Ishikawa (cell line): ENCODE results near the gene ARFGAP1.

Source experiments
- CREB1 ChIP-seq: IDR thresholded peaks from 2 replicates; pipeline ENCODE4 v1.6.1; 2012; ENCODE audit warnings: low read depth
- EP300 ChIP-seq: IDR thresholded peaks from 2 replicates; pipeline ENCODE4 v1.6.1; 2012; ENCODE audit warnings: borderline replicate concordance
- FOXM1 ChIP-seq: IDR thresholded peaks from 2 replicates; pipeline ENCODE4 v1.6.1; 2012; ENCODE audit warnings: low read depth, borderline replicate concordance
- RAD21 ChIP-seq: IDR thresholded peaks from 2 replicates; pipeline ENCODE4 v1.6.1; 2012; ENCODE audit warnings: low read depth
- TAF1 ChIP-seq: IDR thresholded peaks from 2 replicates; pipeline ENCODE4 v1.6.1; 2012; ENCODE audit warnings: low read depth, mild to moderate bottlenecking
- TEAD4 ChIP-seq: IDR thresholded peaks from 2 replicates; pipeline ENCODE4 v1.6.1; 2012
- TF ChIP-seq, protein P1 (sequence below): IDR thresholded peaks from 2 replicates; pipeline ENCODE4 v1.6.1; 2012; ENCODE audit warnings: low read depth, mild to moderate bottlenecking

GRCh38 chr20:63322933-63323273 is 50.3 kb downstream of the ARFGAP1 start:
- TF ChIP-seq FOXM1, result no peak
- TF ChIP-seq TAF1, result no peak
- no peak for TF ChIP-seq CREB1
- no peak for TF ChIP-seq TEAD4
- TF ChIP-seq, protein P1, sequence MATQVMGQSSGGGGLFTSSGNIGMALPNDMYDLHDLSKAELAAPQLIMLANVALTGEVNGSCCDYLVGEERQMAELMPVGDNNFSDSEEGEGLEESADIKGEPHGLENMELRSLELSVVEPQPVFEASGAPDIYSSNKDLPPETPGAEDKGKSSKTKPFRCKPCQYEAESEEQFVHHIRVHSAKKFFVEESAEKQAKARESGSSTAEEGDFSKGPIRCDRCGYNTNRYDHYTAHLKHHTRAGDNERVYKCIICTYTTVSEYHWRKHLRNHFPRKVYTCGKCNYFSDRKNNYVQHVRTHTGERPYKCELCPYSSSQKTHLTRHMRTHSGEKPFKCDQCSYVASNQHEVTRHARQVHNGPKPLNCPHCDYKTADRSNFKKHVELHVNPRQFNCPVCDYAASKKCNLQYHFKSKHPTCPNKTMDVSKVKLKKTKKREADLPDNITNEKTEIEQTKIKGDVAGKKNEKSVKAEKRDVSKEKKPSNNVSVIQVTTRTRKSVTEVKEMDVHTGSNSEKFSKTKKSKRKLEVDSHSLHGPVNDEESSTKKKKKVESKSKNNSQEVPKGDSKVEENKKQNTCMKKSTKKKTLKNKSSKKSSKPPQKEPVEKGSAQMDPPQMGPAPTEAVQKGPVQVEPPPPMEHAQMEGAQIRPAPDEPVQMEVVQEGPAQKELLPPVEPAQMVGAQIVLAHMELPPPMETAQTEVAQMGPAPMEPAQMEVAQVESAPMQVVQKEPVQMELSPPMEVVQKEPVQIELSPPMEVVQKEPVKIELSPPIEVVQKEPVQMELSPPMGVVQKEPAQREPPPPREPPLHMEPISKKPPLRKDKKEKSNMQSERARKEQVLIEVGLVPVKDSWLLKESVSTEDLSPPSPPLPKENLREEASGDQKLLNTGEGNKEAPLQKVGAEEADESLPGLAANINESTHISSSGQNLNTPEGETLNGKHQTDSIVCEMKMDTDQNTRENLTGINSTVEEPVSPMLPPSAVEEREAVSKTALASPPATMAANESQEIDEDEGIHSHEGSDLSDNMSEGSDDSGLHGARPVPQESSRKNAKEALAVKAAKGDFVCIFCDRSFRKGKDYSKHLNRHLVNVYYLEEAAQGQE, result no peak
- no peak for TF ChIP-seq RAD21
- no peak for TF ChIP-seq EP300
